ENCODE results near the gene CHDH. TPM values are rescaled to one million over a fixed set of nuclear protein-coding genes. Genes with fewer than 3 reads are reported as not detected.

CHDH gene
- total RNA-seq, 4 donors from 2014 or later, result 1.8 to 9.1 (median 4.2) TPM

GRCh38 chr3:53833053-53833645, 13.1 kb downstream of the CHDH start:
- no peak for TF ChIP-seq CTCF (IDR thresholded peaks at IDR 0.05)
- TF ChIP-seq POLR2A (IDR thresholded peaks at IDR 0.05), result no peak
- H3K4me3 ChIP-seq, result no peak overlapping the region
- DNase-seq, result no peak
- no peaks in the 10 kb centered on the region for H3K4me1 ChIP-seq
- H3K36me3 ChIP-seq, result no peaks in the 10 kb centered on the region
- intact Hi-C loops (cut with DNase I; ENCODE audit: low total_unique reads), result no loop called here
- no peak overlapping the region for H3K27ac ChIP-seq
- no peaks in the 10 kb centered on the region for H3K9me3 ChIP-seq
- no peaks in the 10 kb centered on the region for H3K27me3 ChIP-seq

DNA sequence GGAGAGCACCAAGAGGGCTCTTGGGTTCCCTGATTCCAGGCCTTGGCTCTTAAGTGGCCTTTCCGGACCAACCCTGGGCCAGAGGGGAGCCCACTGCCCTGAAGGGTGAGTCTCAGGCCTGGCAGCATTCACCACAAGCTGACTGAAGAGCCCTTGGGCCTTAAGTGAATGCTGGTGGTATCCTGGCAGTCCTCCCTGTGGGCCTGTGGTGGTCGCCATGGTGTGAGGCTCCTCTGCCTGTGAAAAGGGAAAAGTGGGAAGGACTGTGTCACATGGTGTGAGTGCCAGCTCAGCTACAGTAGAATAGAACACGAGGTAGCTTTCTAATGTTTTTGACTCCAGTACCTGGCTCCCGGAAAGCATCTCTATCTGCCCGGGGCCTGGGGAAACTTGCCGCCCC, 15.3 kb downstream of the CHDH start:
- intact Hi-C loops (cut with DNase I; ENCODE audit: low total_unique reads), result no loop called here
- no peaks in the 10 kb centered on the region for H3K36me3 ChIP-seq
- TF ChIP-seq POLR2A (IDR thresholded peaks at IDR 0.05) (no peak), CTCF (IDR thresholded peaks at IDR 0.05) (no peak)
- no peak for DNase-seq
- no peak overlapping the region for H3K27ac ChIP-seq
- no peaks in the 10 kb centered on the region for H3K27me3 ChIP-seq
- no peaks in the 10 kb centered on the region for H3K9me3 ChIP-seq
- H3K4me1 ChIP-seq, result no peaks in the 10 kb centered on the region
- no peak overlapping the region for H3K4me3 ChIP-seq

GRCh38 chr3:53829605-53830004, 16.6 kb downstream of the CHDH start:
- H3K36me3 ChIP-seq, result no peaks in the 10 kb centered on the region
- DNase-seq, result no peak
- no peaks in the 10 kb centered on the region for H3K27me3 ChIP-seq
- H3K4me3 ChIP-seq, result no peak overlapping the region
- no peak for TF ChIP-seq POLR2A (IDR thresholded peaks at IDR 0.05)
- no peak for TF ChIP-seq CTCF (IDR thresholded peaks at IDR 0.05)
- no peaks in the 10 kb centered on the region for H3K9me3 ChIP-seq
- intact Hi-C loops (cut with DNase I; ENCODE audit: low total_unique reads), result no loop called here
- no peaks in the 10 kb centered on the region for H3K4me1 ChIP-seq
- no peak overlapping the region for H3K27ac ChIP-seq

- Histone ChIP-seq H3K36me3 (no peaks in the 10 kb centered on the region), H3K4me3 (no peak overlapping the region), H3K4me1 (no peaks in the 10 kb centered on the region), H3K27me3 (no peaks in the 10 kb centered on the region), H3K9me3 (no peaks in the 10 kb centered on the region), H3K27ac (no peak overlapping the region)
- intact Hi-C loops (cut with DNase I; ENCODE audit: low total_unique reads), result no loop called here
- TF ChIP-seq CTCF (IDR thresholded peaks at IDR 0.05) (no peak), POLR2A (IDR thresholded peaks at IDR 0.05) (no peak)
- DNase-seq, result no peak
These were observed 17.6 kb downstream of the CHDH start for GRCh38 chr3:53828581-53828980.

- no peaks in the 10 kb centered on the region for H3K36me3 ChIP-seq
- no peaks in the 10 kb centered on the region for H3K4me1 ChIP-seq
- intact Hi-C loops (cut with DNase I; ENCODE audit: low total_unique reads), result no loop called here
- H3K4me3 ChIP-seq, result no peak overlapping the region
- no peaks in the 10 kb centered on the region for H3K27me3 ChIP-seq
- no peak overlapping the region for H3K27ac ChIP-seq
- H3K9me3 ChIP-seq, result no peaks in the 10 kb centered on the region
- DNase-seq, result no peak
- TF ChIP-seq CTCF (IDR thresholded peaks at IDR 0.05) (no peak), POLR2A (IDR thresholded peaks at IDR 0.05) (no peak)
These were observed 20.2 kb downstream of the CHDH start for GRCh38 chr3:53826048-53826447.

Measured in uterus (tissue), 4 donors.